NCI-H748 treated with DMSO at 0.1 percent for 48 hours (cell line): ENCODE data around the gene IL9.

Experiments
- DNase-seq: peaks from one replicate; lab custom pipeline; 2025; lab: John Stamatoyannopoulos, UW

The IL9 gene

GRCh38 chr5:135895474-135896006 is at the start of gene IL9:
TSS of gene IL9 (minus strand) at chr5:135895841. CDS start at chr5:135895816, 25 bp downstream.
- DNase-seq = no peak

- DNase-seq = peak; percentile 47
Measured at GRCh38 chr5:135944967-135945560, 49.4 kb upstream of the IL9 start.

DNA sequence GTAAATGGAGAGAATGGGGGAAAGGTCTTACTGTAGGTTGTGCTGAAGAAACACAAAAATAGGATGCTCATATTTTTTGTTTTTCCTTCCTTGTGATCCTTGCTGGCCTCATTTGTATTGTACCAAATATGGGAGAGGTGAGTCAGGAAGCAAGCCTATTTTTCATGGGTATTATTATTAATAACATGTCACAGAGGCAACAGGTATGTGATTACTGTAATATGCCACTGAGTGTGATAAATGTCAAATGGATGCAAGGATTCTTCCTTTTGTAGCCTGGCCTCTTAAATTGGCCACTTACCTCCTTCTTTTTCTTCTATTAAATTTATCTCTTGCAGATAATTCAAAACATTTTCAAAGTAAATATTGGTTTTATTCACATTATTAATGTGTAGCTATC is 48.9 kb upstream of the IL9 start:
- no peak for DNase-seq

DNA sequence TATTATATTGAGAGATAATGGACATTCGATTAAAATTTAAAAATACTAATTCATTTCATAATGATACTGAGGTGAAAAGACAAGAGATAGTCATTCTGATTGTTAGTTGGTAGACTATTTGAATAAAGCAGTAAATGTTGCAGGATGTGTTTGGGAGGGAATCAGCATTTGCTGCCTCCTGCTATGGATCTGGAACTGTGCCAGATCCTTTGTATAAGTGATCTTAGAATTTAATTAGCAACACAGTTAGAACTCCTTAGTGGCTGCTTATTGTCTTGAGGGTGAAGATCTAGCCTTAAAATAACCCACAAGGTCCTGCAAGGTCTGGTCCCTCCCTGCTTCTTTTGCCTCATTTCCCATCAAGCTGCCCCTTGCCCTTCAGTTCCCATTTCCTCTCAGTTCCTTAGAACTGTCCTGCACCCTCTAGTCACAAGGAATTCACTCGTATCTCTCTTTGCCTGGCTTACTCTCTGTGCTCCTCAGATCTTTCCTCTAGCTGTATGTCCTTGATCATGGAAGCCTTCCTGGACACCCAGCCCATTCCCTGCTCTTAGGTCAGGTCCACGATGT is 46.6 kb upstream of the IL9 start:
- no peak for DNase-seq

DNA sequence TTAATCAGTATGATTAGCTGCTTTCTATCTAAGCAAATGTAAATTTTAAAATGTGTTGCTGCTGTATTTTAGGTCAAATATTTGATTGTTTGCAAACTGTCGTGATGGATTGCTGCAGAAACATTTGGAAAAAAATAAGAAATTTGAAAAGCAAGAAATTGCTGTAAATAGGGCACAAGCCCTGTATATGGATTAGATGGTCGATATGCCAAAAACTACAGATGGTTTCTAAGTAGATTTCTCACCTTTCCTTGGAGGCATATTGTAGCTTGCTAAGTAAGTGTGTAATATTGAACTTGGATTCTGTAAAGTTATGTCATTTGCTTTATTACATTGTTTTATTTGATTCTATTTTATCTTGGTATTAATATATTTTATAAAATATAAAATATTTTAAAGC is 46.1 kb upstream of the IL9 start:
- no peak for DNase-seq

DNA sequence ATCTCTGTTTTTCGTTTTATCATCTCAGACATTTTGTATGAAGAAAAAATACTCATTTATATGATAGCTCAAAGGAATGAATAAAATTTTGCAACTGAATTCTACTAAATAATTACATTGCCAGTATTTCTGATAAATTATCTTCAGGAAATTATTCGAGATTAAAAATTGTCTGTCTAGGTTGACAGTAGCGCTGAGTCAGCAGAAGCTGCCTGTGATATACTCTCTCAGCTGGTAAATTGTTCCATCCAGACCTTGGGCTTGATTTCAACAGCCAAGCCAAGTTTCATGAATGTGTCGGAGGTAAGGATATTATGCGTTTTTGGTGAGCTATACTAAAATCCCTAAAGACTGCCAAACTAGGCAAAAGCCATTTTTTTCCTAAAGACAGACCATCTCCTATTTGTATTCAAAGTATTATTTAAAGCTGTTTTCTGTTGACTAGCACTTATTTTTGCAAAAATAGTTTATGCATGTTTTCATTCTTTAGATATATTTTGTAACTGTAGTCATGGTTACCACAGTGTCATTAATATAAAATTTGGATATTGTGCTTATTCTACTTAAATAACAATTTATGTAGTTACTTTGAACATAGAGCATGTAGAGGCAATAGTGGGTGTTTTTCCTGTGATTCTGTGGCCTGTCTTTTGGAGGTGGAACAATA is 41.7 kb upstream of the IL9 start:
- DNase-seq = no peak

DNA sequence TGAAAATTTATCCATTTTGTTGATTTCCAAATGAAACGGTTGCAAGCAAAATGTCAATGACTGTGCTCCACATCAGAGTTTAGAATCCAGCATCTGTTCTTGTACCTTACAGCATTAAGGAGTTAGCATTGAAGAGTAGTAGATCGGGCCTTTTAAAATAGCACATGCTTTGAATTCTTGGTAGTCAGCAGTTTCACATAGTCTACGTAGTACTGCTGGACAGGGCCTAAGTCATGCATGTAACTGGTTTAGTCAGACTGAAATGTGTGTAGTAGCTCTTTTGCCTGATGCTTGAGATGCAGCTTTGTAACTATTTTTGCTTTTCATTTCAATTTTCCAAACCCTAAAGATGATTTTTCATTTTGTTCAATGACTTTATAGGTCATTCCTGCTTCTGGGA is 39.3 kb upstream of the IL9 start:
- no peak for DNase-seq

GRCh38 chr5:135930949-135931295 is 35.3 kb upstream of the IL9 start:
- DNase-seq = no peak

DNA sequence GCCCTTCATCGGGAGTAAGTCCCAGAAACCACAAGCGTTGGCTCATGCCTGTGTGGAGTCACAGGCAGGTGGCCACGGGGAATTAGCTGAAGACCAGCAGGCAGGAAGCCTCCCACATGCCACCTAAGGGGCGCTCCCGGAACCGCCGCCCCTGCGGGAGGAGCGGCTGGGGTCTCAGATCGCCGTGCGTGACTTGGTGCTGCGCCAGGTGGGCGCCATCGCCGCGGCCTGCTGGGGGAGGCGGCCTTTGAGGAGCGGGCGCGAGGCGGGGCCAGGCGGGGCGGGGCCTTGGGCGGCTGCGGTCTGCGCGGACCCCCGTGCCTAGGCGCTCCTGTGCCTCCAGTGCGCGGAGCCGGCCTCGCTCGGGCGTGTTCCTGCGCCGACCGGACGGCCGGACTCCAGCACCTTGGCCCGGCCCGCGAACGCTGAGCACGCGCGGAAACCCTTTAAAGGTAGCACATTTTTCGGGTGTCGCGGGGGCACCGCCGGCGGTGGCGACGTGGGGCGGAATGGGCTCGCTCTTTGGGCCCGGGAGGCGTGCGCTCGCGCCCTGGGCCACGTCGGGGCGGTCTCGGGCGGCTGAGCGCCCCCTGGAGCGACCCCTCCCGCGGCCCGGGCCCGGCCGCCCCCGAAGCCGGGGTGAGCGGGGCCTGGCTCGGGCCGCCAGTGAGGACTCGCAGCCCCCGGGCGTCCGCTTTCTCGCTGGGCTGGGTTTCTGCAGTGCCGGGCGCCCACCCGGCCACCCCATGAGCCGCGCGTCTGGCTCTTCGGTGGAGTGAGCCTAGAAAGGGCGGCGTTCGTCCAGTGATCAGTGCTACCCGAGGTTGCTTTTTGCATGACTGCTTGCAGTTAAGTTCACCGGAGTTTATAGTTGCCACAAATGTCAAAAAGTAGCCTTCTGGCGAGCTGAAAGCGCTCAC is 34.6 kb upstream of the IL9 start:
- DNase-seq = no peak

DNA sequence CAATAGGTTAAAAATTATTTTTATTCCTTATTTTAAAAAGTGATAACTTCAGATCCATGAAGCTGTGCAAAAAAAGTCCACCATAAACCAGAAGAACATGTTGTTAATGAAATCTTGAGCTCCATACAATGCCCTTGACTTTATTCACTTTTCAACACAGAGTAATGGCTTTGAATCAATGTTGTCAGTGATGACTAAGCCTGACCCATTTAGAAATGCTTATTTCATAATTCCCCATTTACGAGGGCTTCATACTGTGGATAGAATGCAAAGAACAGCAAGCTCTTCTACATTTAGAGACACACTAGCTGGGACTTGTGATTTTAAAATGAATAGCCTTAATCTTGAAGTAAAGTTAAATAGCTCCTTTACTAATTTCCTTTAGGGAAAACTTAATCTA is 25.7 kb upstream of the IL9 start:
- DNase-seq = no peak

- no peak for DNase-seq
Measured at GRCh38 chr5:135920199-135920598, 24.6 kb upstream of the IL9 start.

DNA sequence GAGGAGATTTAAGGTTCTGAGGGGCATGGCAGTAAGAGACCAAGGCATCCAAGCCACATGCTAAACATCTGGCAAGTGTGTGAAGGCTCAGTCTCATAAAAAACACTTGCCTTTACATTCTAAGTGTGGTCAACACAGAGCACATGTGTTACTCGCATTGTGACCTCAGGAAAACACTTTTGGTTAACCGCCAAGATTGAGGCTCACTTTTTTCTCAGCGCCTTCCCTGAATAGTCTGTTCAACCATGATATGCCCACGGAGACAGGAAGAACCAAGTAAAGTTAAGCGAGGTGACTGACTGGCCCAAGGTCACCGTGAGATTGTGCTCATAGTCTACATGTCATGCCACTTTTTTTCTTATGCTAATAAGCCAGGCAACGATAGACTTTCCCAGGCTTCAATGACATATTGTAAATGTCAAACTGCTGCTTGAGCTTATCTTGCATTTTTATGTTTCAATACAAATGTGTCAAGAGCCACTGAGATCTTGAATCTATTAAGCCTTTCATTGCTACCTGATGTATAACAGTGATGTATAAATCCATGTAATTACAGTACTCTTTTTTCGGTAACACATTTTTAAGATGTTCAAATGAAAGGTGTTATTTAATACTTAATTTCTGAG is 21.1 kb upstream of the IL9 start:
- DNase-seq = no peak

- no peak for DNase-seq
Measured at GRCh38 chr5:135915466-135916001, 19.9 kb upstream of the IL9 start.

DNA sequence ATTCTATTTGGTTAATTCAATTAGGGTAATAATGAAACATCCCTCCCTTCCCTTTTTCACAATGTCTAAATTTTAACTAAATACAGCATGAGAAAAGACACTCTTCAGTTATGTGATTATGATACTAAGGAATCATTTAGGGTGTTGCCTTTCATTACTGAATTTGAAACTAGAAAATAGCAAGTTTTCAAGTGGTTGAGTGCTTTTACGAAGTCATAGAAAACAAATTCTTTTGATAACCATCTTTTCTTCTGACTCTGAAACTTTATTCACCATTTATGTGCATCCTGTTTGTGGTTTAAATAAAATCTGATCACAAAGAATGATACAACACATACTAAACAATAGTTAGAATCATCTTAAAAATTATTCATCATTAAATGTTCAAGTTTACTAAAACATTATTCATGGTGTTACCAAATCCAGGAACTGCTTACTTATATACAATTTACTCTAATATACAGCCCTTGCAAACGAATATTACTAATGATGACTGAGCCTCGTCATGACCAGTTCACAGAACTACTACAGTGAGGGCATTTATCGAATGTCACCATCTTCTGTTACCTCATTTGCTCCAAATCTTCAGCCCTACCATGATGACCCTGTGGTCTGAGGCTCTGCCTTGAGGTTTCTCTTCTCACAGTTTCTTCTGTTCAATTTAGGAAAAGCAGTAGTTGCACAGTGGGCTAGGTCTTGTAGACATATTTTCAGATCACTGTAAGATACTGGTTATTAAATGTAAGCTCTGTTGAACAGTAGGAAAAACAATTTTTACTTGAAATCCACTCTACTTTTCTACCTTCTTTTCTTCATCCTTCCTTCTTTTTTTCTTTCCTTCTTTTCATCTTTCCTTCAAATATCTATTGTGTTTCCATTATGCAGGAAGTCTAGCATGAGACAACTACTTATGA is 18.3 kb upstream of the IL9 start:
- no peak for DNase-seq

DNA sequence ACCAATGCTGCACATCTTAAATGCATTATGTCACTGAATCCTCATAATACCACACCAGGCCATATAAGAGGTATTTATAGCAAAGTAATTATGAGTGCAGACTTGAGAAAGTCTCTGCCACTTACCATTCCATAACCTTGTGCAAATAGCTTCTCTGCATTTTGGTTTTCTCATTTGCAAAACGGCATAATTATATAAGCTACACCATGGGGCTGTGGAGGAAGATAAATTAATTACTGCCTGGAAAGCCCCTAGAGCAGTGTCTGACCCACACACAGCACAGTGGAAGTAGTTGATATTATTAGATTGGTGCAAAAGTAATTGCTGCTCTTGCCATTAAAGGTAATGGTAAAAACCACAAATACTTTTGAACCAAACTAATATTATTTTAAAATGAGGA is 9.5 kb upstream of the IL9 start:
- no peak for DNase-seq

GRCh38 chr5:135901633-135902032 is 6.0 kb upstream of the IL9 start:
- DNase-seq = no peak

DNA sequence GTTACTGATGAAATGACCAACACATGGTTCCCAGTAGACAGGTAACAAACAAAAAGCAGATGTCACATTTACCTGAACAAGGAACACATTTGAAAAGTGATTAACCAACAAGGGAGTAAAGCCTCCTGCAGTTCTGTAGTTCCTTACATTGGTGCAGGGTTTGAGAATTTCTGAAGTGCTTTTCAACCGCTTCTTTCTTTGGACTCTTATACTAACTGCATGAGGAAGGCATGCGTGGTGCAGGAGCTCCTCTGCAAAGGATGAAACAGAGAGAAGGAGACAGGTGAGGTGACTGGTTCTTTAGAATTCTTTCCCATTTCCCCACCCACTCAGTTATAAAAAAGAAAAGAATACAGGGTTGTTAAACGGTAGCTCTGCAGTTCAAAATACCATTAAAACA is 4.6 kb upstream of the IL9 start:
- no peak for DNase-seq

DNA sequence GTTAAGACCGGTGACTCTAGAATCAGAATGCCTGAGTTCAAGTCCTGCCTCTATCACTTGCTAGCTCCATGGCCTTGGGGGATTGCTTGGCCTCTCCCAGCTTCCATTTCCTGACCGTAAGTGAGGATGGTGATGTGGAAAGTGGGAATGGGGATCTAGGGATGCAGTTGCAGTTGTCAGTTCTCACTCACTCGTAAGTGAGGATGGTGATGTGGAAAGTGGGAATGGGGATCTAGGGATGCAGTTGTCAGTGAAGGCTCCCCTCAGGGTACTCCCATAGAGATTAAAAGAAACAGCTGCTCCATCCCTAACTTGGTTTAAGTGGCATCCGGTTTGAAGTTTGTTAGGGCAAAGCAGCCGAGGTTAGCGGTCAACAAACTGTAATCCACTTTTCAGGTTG is 3.0 kb upstream of the IL9 start:
- no peak for DNase-seq

GRCh38 chr5:135894789-135895188 is 852 bp downstream of the IL9 start:
- no peak for DNase-seq

DNA sequence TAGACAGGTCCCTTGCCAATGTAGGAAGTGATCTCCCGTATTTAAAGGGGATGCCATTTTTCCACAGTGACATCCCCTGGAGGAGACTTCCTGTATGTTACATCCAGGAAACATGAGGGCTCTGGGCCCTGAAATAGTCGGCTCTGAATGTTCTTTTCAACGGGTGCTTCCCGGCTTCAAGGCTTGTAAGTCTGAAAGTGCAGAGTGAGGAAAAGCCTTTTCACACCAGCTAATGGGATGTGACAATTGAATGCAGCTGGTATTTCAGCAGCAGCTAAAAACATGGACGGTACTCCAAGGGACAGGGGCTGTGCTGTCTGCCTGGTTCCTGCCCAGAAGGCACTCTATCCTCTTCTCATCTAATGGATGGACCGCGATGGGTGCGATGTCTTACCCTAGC is 1.4 kb downstream of the IL9 start:
- DNase-seq = no peak

DNA sequence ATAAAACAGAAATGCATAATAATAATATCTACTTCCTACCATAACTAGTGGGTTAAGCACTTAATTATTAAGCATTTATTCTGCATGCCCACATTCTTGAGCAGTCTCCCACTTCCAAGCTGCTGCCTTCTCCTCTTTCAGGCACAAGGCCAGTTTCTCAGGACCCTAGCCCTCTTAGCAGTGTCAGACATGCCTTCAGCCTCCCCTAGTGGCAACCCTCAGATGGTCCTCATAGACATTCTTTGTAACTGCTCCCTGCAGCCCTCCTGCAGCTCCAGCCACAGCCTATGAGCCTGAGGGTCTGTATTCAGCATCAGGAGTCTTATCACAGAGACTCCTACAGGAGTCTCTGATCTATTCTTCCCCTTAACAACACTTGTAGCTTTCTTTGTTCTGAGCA is 3.9 kb downstream of the IL9 start:
- no peak for DNase-seq
